Stimulated activated memory B cell treated with anti-CD40 and anti-IgM and Interleukin-4, amounts not matched to agents 10 μg/mL and 1 μg/mL and 100 μg/mL, for 72 hours (primary cell): ENCODE results near the gene TREX2.

Experiments used
- ATAC-seq: fragments of 150-1000 bp; cut with Tn5 transposase; 2 replicates; pipeline ENCODE4 v1.10.0; 2021
- H3K27ac Mint-ChIP-seq: one replicate; pipeline ENCODE4 v1.8.0; 2022; ENCODE audit warnings: mild to moderate bottlenecking, mixed read lengths
- H3K27me3 Mint-ChIP-seq: one replicate; pipeline ENCODE4 v1.8.0; 2022; ENCODE audit warnings: mixed read lengths
- H3K36me3 Mint-ChIP-seq: one replicate; pipeline ENCODE4 v1.8.0; 2022; ENCODE audit warnings: mixed read lengths
- H3K4me1 Mint-ChIP-seq: one replicate; pipeline ENCODE4 v1.8.0; 2022; ENCODE audit warnings: mixed read lengths
- H3K4me3 Mint-ChIP-seq: one replicate; pipeline ENCODE4 v1.8.0; 2022; ENCODE audit warnings: mild to moderate bottlenecking, moderate library complexity, mixed read lengths
- H3K9me3 Mint-ChIP-seq: one replicate; pipeline ENCODE4 v1.8.0; 2022; ENCODE audit warnings: mixed read lengths

TREX2 gene

DNA sequence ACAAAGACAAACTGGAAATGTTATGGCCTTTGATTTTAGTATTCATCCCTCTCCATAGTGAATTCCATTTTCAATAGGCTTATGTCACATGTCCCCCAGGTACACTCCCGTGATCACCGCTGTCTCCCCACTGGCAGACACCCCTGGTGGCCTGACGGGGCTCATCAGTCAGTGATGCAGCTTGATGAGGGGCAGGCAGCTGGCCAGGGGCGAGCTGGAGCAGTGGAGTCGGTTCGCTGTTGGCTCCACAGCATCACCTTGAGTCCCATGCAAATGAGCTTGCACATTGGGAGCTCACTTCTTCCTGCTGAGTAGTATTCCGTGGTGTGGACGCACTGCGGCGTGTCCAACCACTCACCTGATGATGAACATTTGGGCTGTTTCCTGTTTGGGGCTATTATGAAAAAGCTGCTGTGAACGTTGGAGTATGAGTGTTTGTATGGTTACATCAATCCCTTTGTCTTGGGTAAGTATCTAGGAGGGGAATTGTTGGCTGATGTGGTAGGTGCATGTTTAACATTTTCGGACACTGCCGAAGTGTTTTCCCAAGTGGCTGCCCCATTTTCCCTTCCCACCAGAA lies 5.2 kb downstream of the TREX2 start:
- Mint-ChIP-seq H3K9me3 (peaks cover 4% of the 10 kb centered on the region), H3K27me3 (peaks cover 11% of the 10 kb centered on the region), H3K4me3 (no peak overlapping the region), H3K36me3 (no peaks in the 10 kb centered on the region), H3K4me1 (no peaks in the 10 kb centered on the region), H3K27ac (no peak overlapping the region)
- no peak for ATAC-seq

- Mint-ChIP-seq H3K4me3 (no peak overlapping the region), H3K9me3 (peaks cover 4% of the 10 kb centered on the region), H3K36me3 (no peaks in the 10 kb centered on the region), H3K27me3 (peaks cover 11% of the 10 kb centered on the region), H3K4me1 (no peaks in the 10 kb centered on the region), H3K27ac (no peak overlapping the region)
- ATAC-seq, result no peak
These were observed 5.9 kb downstream of the TREX2 start for GRCh38 chrX:153439977-153440376.

DNA sequence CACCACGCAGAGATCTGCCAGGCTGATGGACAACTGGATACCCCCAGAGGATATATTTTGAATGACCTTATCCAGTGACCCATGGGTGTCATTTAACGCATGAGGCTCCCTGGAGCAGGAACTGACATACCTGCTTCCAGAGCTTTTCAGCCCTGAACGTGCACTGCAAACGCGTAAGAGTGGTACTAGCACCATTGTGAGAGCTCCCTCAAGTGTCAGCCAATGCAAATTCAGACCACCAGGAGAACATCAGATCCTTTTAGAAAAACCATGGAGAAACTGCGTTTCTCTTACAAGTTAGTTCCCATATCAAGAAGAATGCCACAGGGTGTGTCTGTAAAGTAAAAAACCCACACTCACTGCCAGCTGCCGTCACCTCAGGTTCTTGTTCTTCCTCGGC lies 7.3 kb downstream of the TREX2 start:
- Mint-ChIP-seq H3K36me3 (no peaks in the 10 kb centered on the region), H3K9me3 (peaks cover 4% of the 10 kb centered on the region), H3K4me1 (no peaks in the 10 kb centered on the region), H3K27ac (no peak overlapping the region), H3K27me3 (peaks cover 11% of the 10 kb centered on the region), H3K4me3 (no peak overlapping the region)
- ATAC-seq, result no peak

DNA sequence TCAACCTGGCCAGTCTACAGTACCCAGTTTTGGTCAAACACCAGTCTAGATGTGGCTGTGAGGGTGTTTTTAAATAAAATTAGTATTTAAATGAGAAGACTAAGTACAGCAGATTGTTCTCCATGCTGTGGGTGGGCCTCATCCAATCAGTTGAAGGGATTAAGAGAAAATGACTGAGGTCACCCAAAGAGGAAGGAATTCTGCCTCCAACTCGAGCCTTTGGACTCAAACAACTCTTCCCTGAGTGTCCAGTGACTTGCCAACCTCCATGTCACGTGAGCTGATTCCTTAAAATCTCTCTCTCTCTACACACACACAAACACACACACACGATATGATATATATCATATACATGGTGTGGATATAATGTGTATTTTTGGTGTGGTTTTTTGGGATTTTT lies 10.0 kb downstream of the TREX2 start:
- Mint-ChIP-seq H3K27ac (no peak overlapping the region), H3K9me3 (peaks cover 4% of the 10 kb centered on the region), H3K4me1 (no peaks in the 10 kb centered on the region), H3K27me3 (peaks cover 11% of the 10 kb centered on the region), H3K4me3 (no peak overlapping the region), H3K36me3 (no peaks in the 10 kb centered on the region)
- no peak for ATAC-seq

DNA sequence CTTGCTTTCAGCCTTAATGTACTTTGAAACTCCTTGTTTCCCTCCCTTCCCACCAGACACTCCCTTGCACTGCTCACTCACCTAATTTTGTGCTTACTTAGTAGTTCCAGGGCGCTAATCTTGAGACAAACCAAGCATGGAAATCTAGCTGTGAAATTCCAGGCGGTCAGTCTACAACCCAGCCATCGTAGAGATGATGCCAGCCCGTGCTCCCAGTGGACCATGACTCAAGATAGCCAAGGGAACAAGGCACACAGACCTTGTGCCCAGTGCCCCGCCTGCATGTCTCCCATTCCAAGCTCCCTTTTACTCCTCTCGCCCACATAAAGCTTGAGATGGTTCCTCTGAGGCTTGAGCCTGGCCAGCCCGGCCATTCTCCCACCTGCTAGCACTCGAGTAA lies 11.1 kb downstream of the TREX2 start:
- Mint-ChIP-seq H3K9me3 (peaks cover 3% of the 10 kb centered on the region), H3K27ac (no peak overlapping the region), H3K36me3 (no peaks in the 10 kb centered on the region), H3K27me3 (peaks cover 11% of the 10 kb centered on the region), H3K4me3 (no peak overlapping the region), H3K4me1 (no peaks in the 10 kb centered on the region)
- ATAC-seq, result no peak

DNA sequence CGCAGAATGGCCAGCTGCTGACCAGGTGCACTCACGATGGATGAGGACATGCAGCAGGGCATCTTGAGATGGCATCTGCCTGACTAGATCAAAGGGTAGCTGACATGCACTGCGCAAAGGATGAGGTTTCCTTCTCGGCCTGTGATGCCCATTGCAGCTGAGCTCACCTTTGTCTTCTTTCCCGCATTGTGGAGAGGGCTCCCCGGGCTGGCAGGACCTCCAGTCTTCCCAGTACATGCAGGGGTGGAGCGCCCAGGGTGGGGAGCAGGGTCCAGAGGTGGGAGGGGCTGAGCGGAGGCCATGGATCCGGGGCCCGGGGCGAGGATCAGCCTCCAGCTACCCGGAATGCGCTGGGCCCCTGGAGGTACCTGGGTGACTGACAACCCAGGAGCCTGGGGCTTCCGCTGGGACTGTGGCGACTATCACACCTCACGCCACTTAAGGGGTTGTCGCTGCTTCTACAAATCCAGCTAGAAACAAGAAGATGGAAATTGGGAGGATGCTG lies 12.0 kb downstream of the TREX2 start:
- no peak for ATAC-seq
- H3K9me3 Mint-ChIP-seq, result peaks cover 3% of the 10 kb centered on the region
- H3K36me3 Mint-ChIP-seq, result no peaks in the 10 kb centered on the region
- H3K4me3 Mint-ChIP-seq, result no peak overlapping the region
- H3K27me3 Mint-ChIP-seq, result peaks cover 7% of the 10 kb centered on the region
- no peaks in the 10 kb centered on the region for H3K4me1 Mint-ChIP-seq
- H3K27ac Mint-ChIP-seq, result no peak overlapping the region

- H3K27ac Mint-ChIP-seq, result no peak overlapping the region
- no peaks in the 10 kb centered on the region for H3K36me3 Mint-ChIP-seq
- peaks cover 3% of the 10 kb centered on the region for H3K9me3 Mint-ChIP-seq
- no peak for ATAC-seq
- peaks cover under 1% of the 10 kb centered on the region for H3K27me3 Mint-ChIP-seq
- H3K4me1 Mint-ChIP-seq, result no peaks in the 10 kb centered on the region
- no peak overlapping the region for H3K4me3 Mint-ChIP-seq
These were observed 12.6 kb downstream of the TREX2 start for GRCh38 chrX:153433161-153433680.

DNA sequence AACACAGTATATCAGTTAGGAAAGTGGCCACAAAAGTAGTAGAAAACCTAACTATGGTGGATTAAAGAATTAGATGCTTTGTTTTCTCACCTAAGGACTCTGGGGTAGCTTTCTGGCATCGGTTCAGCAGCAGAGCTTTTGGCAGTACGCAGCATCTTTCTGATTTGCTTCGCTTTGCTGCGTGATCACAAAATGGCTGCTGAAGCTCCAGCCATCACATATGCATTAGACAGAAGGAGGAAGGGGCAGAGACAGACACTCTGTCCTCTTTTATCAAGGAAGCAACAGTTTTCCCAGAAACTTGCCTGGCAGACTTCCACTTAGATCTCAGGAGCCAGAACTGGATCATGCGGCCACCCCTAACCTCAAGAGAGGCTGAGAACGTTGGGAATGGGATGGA lies 15.1 kb downstream of the TREX2 start:
- ATAC-seq, result no peak
- Mint-ChIP-seq H3K27me3 (no peaks in the 10 kb centered on the region), H3K36me3 (peaks cover 5% of the 10 kb centered on the region), H3K27ac (no peak overlapping the region), H3K4me1 (no peaks in the 10 kb centered on the region), H3K9me3 (peaks cover 5% of the 10 kb centered on the region), H3K4me3 (no peak overlapping the region)

GRCh38 chrX:153426204-153426603 lies 19.7 kb downstream of the TREX2 start:
- peaks cover 5% of the 10 kb centered on the region for H3K36me3 Mint-ChIP-seq
- no peaks in the 10 kb centered on the region for H3K27me3 Mint-ChIP-seq
- no peak for ATAC-seq
- H3K27ac Mint-ChIP-seq, result no peak overlapping the region
- no peaks in the 10 kb centered on the region for H3K4me1 Mint-ChIP-seq
- H3K9me3 Mint-ChIP-seq, result peaks cover 5% of the 10 kb centered on the region
- no peak overlapping the region for H3K4me3 Mint-ChIP-seq

- Mint-ChIP-seq H3K9me3 (peaks cover 3% of the 10 kb centered on the region), H3K27ac (no peak overlapping the region), H3K4me3 (no peak overlapping the region)
These were observed 22.2 kb downstream of the TREX2 start for GRCh38 chrX:153423652-153424051.

GRCh38 chrX:153421856-153422255 lies 24.0 kb downstream of the TREX2 start:
- no peaks in the 10 kb centered on the region for H3K27me3 Mint-ChIP-seq
- H3K27ac Mint-ChIP-seq, result no peak overlapping the region
- no peaks in the 10 kb centered on the region for H3K9me3 Mint-ChIP-seq
- no peak for ATAC-seq
- H3K4me1 Mint-ChIP-seq, result no peaks in the 10 kb centered on the region
- no peak overlapping the region for H3K4me3 Mint-ChIP-seq
- peaks cover 15% of the 10 kb centered on the region for H3K36me3 Mint-ChIP-seq

More at GRCh38 chrX:153423652-153424051, 22.2 kb downstream of the TREX2 start:
- H3K27me3 Mint-ChIP-seq, result no peaks in the 10 kb centered on the region
- no peak for ATAC-seq
- peaks cover 12% of the 10 kb centered on the region for H3K36me3 Mint-ChIP-seq
- no peaks in the 10 kb centered on the region for H3K4me1 Mint-ChIP-seq

DNA sequence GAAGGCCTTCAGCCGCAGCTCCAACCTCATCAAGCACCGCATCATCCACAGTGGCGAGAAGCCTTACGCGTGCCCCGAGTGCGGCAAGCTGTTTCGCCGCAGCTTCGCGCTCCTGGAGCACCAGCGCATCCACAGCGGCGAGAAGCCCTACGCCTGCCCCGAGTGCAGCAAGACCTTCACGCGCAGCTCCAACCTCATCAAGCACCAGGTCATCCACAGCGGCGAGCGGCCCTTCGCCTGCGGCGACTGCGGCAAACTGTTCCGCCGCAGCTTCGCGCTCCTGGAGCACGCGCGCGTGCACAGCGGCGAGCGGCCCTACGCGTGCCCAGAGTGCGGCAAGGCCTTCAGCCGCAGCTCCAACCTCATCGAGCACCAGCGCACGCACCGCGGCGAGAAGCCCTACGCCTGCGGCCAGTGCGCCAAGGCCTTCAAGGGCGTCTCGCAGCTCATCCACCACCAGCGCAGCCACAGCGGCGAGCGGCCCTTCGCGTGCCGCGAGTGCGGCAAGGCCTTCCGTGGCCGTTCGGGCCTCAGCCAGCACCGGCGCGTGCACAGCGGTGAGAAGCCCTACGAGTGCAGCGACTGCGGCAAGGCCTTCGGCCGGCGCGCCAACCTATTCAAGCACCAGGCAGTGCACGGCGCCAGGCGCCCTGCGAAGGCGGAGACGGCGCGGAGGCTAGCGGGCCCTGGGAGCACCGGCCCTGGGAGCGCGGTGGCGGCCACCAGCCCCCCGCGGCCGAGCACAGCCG lies 24.8 kb downstream of the TREX2 start:
- peaks cover 4% of the 10 kb centered on the region for H3K4me1 Mint-ChIP-seq
- H3K27ac Mint-ChIP-seq, result no peak overlapping the region
- H3K9me3 Mint-ChIP-seq, result no peaks in the 10 kb centered on the region
- no peak for ATAC-seq
- H3K36me3 Mint-ChIP-seq, result peaks cover 15% of the 10 kb centered on the region
- no peak overlapping the region for H3K4me3 Mint-ChIP-seq
- no peaks in the 10 kb centered on the region for H3K27me3 Mint-ChIP-seq

GRCh38 chrX:153417637-153418036 lies 28.2 kb downstream of the TREX2 start:
- Mint-ChIP-seq H3K4me1 (peaks cover 4% of the 10 kb centered on the region), H3K36me3 (peaks cover 15% of the 10 kb centered on the region), H3K27me3 (no peaks in the 10 kb centered on the region), H3K4me3 (no peak overlapping the region), H3K27ac (no peak overlapping the region), H3K9me3 (no peaks in the 10 kb centered on the region)
- ATAC-seq, result no peak

DNA sequence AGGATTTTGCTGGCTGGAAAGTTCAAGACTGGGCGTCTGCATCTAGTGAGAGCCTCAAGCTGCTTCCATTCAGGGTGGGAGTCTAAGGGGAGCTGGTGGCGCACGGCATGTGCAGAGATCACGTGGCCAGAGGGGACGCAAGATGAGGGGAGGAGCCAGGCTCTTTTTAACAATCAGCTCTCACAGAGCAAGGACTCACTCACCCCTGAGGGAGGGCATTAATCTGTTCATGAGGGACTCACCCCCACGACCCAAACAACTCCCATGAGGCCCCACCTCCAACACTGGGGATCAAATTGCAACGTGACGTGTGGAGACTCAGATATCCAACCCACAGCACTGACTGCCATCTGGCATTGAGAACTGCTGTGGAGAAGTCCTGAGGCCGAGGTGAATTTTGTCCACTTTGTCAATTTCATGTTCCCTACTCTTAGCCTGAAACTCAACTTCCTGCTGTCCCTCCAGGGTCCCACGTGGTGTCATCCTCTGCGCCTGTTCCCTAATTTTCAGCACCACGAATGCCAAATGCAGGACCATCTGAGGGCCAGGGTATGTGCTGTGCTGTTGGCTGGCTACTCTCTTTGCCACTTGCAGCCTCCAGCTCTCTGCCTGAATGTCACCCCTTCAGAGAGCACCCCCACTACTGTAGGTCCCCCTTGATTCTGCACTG lies 28.9 kb downstream of the TREX2 start:
- Mint-ChIP-seq H3K27ac (no peak overlapping the region), H3K4me1 (peaks cover 12% of the 10 kb centered on the region), H3K27me3 (no peaks in the 10 kb centered on the region), H3K4me3 (no peak overlapping the region), H3K9me3 (no peaks in the 10 kb centered on the region), H3K36me3 (peaks cover 15% of the 10 kb centered on the region)
- ATAC-seq, result no peak

- Mint-ChIP-seq H3K36me3 (peaks cover 8% of the 10 kb centered on the region), H3K4me3 (no peak overlapping the region), H3K9me3 (no peaks in the 10 kb centered on the region), H3K27ac (no peak overlapping the region), H3K27me3 (no peaks in the 10 kb centered on the region), H3K4me1 (peaks cover 20% of the 10 kb centered on the region)
- no peak for ATAC-seq
These were observed 30.9 kb downstream of the TREX2 start for GRCh38 chrX:153414856-153415510.
